GM12878 (cell line): ENCODE data around the gene XPC. TPM values are rescaled to one million over a fixed set of nuclear protein-coding genes. Genes with fewer than 3 reads are reported as not detected.
A peak's percentile ranks its signal among the peaks of the same experiment; 100 is the strongest.

Source experiments
- BACH1 ChIP-seq: fragments of 450-650 bp; IDR thresholded peaks from 2 replicates; pipeline ENCODE4 v1.6.1; 2017; ENCODE audit warnings: mild to moderate bottlenecking, borderline replicate concordance
- CREB1 ChIP-seq: IDR thresholded peaks from 2 replicates; pipeline ENCODE4 v1.6.1; 2012; ENCODE audit warnings: low read depth, mild to moderate bottlenecking, inconsistent platforms
- EP300 ChIP-seq, 2 experiments: fragments of 150-350 bp in 1 of 2; IDR thresholded peaks; 2 replicates each; pipeline ENCODE4 v1.6.1; 2011 to 2012; ENCODE audit warnings: low read depth in 2 of 2, low read length in 2 of 2, borderline replicate concordance in 1 of 2, improper control_type of control experiment in 1 of 2, inconsistent platforms in 1 of 2; ENCODE audit not compliant: control insufficient read depth in 1 of 2
- ETV6 ChIP-seq, 2 experiments: fragments of 450-650 bp in 1 of 2; IDR thresholded peaks in 1 of 2; conservative IDR thresholded peaks in 1 of 2; 2 replicates each; pipeline ENCODE4 v1.6.1; 2014; ENCODE audit warnings: antibody characterized with exemption in 1 of 2, borderline replicate concordance in 1 of 2, low read depth in 1 of 2, mild to moderate bottlenecking in 1 of 2, moderate library complexity in 1 of 2
- GATAD2B ChIP-seq: fragments of 450-650 bp; conservative IDR thresholded peaks from 2 replicates; pipeline ENCODE4 v1.6.1; 2017; ENCODE audit warnings: low read depth, mild to moderate bottlenecking, moderate library complexity
- IKZF1 ChIP-seq: fragments of 450-650 bp; conservative IDR thresholded peaks from 2 replicates; pipeline ENCODE4 v1.6.1; 2017; ENCODE audit warnings: antibody characterized with exemption, mild to moderate bottlenecking
- JUND ChIP-seq: IDR thresholded peaks from 2 replicates; pipeline ENCODE4 v1.6.1; 2012; ENCODE audit warnings: low read depth, mild to moderate bottlenecking, low read length, improper control_type of control experiment, moderate library complexity
- KAT2A ChIP-seq: conservative IDR thresholded peaks from 2 replicates; pipeline ENCODE4 v1.6.1; 2011; ENCODE audit warnings: low read depth, low read length; ENCODE audit not compliant: control insufficient read depth
- MEF2B ChIP-seq: fragments of 450-650 bp; IDR thresholded peaks from 2 replicates; pipeline ENCODE4 v1.6.1; 2018; ENCODE audit warnings: mild to moderate bottlenecking, moderate library complexity; ENCODE audit not compliant: partially characterized antibody, poor library complexity, severe bottlenecking
- NFIC ChIP-seq: IDR thresholded peaks from 2 replicates; pipeline ENCODE4 v1.6.1; 2012; ENCODE audit warnings: low read depth, mild to moderate bottlenecking, inconsistent platforms, low read length, moderate library complexity
- PAX5 ChIP-seq: IDR thresholded peaks from 2 replicates; pipeline ENCODE4 v1.6.1; 2011; ENCODE audit warnings: low read depth, low read length, borderline replicate concordance
- POLR2AphosphoS2 ChIP-seq: IDR thresholded peaks from 2 replicates; pipeline ENCODE4 v1.6.1; 2011; ENCODE audit warnings: low read depth, mild to moderate bottlenecking, low read length, improper control_type of control experiment, moderate library complexity
- RAD51 ChIP-seq: fragments of 450-650 bp; IDR thresholded peaks from 2 replicates; pipeline ENCODE4 v1.6.1; 2016; ENCODE audit warnings: moderate library complexity, mild to moderate bottlenecking, inconsistent platforms
- SP1 ChIP-seq: IDR thresholded peaks from one replicate; pipeline ENCODE4 v1.6.1; 2011; ENCODE audit warnings: low read depth, low read length
- SPI1 ChIP-seq: IDR thresholded peaks from 2 replicates; pipeline ENCODE4 v1.6.1; 2011; ENCODE audit warnings: low read depth, mild to moderate bottlenecking, low read length, moderate library complexity, borderline replicate concordance; ENCODE audit not compliant: insufficient read depth
- TAF1 ChIP-seq: IDR thresholded peaks from 2 replicates; pipeline ENCODE4 v1.6.1; 2011; ENCODE audit warnings: mild to moderate bottlenecking, low read depth, low read length, borderline replicate concordance
- polyA plus RNA-seq, 11 experiments: library from polyadenylated mRNA; depleted of rRNA in 4 of 11; unstranded in 6 of 11; stranded (reverse) in 5 of 11; fragments of >200 nt; fragmentation: Nextera tagmentation in 4 of 11; fragmentation: Illumina TruSeq in 1 of 11; extraction: Ambion mirVana in 4 of 11; extraction: Trizol in 1 of 11; gene quantifications; 1 replicate in 1 of 11; 2 replicates in 10 of 11; pipeline versions ENCODE4 v1.2.1 to v1.2.3, GENCODE V29; 2011 to 2016; ENCODE audit warnings: inconsistent platforms in 2 of 11, missing spikeins in 2 of 11, low read depth in 1 of 11
- total RNA-seq, 4 experiments: library from RNA; depleted of rRNA in 3 of 4; stranded (reverse); fragments of >200 nt in 3 of 4; fragmentation: Illumina TruSeq in 1 of 4; extraction: Trizol in 1 of 4; gene quantifications; 2 replicates each; pipeline versions ENCODE4 v1.2.1 to v1.2.3, GENCODE V29; 2013 to 2021
- TF ChIP-seq, protein P1 (sequence below): IDR thresholded peaks from 2 replicates; pipeline ENCODE4 v1.6.1; 2012; ENCODE audit warnings: mild to moderate bottlenecking, low read depth, low read length
- TF ChIP-seq, protein P2 (sequence below): fragments of 450-650 bp; IDR thresholded peaks from 2 replicates; pipeline ENCODE4 v1.6.1; 2018; ENCODE audit warnings: mild to moderate bottlenecking, low read depth, moderate library complexity; ENCODE audit not compliant: partially characterized antibody
- TF ChIP-seq, protein P3 (sequence below): fragments of 450-650 bp; conservative IDR thresholded peaks from 2 replicates; pipeline ENCODE4 v1.6.1; 2017; ENCODE audit warnings: mild to moderate bottlenecking, moderate library complexity

The XPC gene
- total and polyA plus RNA-seq, 10 of the 15 experiments (the other 5 are each of a cell fraction or from before 2014, with no cell fraction given) = 4.0 to 48.3 (median 29.8) TPM

DNA sequence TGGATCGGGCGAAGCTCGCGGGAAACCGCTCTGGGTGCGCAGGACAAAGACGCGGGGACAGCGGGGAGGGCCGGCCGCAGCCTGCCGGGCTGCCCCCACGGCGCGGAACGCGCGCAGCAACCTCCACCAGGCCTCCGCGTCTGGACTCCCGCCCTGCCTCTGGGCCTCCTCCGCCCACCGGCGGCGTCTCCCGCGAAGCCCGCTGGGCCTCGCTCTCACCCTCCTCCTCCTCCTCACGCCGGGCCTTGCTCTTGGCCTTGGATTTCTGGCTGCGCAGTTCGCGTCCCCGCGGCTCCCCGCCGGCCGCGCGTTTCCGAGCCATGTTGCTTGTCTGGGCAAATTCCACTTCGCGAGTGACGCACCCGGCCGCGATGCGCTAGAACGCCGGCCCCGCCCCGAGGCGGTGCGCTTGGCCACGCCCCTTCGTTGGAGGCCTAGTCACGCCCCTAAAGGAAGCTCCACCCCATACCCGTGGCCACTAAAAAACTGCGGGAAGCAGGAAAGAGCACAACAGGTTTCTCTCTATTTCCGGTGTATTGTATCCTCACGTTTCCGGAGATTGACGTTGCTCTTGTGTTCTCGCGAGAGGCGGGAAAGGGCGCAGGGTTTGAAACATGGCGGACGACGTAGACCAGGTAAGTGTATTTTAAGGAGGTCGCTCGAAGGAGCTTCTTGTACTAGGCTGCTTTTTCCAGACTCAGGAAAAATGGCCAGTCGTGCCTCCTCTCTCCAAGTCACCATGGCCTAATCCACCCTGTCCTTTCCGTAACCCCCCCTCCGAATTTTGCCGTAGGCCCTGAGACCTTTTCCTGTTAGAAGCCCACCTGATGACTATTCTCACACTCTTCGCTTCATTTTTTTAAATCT, at the start of gene XPC, which contains the start of gene LSM3 (continued):
- TF ChIP-seq, protein P1, sequence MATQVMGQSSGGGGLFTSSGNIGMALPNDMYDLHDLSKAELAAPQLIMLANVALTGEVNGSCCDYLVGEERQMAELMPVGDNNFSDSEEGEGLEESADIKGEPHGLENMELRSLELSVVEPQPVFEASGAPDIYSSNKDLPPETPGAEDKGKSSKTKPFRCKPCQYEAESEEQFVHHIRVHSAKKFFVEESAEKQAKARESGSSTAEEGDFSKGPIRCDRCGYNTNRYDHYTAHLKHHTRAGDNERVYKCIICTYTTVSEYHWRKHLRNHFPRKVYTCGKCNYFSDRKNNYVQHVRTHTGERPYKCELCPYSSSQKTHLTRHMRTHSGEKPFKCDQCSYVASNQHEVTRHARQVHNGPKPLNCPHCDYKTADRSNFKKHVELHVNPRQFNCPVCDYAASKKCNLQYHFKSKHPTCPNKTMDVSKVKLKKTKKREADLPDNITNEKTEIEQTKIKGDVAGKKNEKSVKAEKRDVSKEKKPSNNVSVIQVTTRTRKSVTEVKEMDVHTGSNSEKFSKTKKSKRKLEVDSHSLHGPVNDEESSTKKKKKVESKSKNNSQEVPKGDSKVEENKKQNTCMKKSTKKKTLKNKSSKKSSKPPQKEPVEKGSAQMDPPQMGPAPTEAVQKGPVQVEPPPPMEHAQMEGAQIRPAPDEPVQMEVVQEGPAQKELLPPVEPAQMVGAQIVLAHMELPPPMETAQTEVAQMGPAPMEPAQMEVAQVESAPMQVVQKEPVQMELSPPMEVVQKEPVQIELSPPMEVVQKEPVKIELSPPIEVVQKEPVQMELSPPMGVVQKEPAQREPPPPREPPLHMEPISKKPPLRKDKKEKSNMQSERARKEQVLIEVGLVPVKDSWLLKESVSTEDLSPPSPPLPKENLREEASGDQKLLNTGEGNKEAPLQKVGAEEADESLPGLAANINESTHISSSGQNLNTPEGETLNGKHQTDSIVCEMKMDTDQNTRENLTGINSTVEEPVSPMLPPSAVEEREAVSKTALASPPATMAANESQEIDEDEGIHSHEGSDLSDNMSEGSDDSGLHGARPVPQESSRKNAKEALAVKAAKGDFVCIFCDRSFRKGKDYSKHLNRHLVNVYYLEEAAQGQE = 0 out of 2 replicates have a peak, but pooled peaks have one; percentile 6
- TF ChIP-seq, protein P2, sequence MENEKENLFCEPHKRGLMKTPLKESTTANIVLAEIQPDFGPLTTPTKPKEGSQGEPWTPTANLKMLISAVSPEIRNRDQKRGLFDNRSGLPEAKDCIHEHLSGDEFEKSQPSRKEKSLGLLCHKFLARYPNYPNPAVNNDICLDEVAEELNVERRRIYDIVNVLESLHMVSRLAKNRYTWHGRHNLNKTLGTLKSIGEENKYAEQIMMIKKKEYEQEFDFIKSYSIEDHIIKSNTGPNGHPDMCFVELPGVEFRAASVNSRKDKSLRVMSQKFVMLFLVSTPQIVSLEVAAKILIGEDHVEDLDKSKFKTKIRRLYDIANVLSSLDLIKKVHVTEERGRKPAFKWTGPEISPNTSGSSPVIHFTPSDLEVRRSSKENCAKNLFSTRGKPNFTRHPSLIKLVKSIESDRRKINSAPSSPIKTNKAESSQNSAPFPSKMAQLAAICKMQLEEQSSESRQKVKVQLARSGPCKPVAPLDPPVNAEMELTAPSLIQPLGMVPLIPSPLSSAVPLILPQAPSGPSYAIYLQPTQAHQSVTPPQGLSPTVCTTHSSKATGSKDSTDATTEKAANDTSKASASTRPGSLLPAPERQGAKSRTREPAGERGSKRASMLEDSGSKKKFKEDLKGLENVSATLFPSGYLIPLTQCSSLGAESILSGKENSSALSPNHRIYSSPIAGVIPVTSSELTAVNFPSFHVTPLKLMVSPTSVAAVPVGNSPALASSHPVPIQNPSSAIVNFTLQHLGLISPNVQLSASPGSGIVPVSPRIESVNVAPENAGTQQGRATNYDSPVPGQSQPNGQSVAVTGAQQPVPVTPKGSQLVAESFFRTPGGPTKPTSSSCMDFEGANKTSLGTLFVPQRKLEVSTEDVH = peak; percentile 79
- TF ChIP-seq MEF2B (peak; percentile 2), SPI1 (no peak), POLR2AphosphoS2 (peak; percentile 74; the same call in 1 of the 2 replicates), KAT2A (no peak), EP300 (IDR thresholded peaks at IDR 0.05; ENCODE audit: borderline replicate concordance in 1 of 2, control insufficient read depth in 1 of 2, low read depth in 2 of 2, low read length in 2 of 2) (no peak), GATAD2B (peak; percentile 94; the same call in 1 of the 2 replicates), TAF1 (peak; percentile 84), ETV6 (conservative IDR thresholded peaks at IDR 0.05 in 1 of 2, IDR thresholded peaks at IDR 0.05 in 1 of 2; ENCODE audit: borderline replicate concordance in 1 of 2, low read depth in 1 of 2) (peak; percentile 36 to 99; a peak in 2 of 4 replicates), RAD51 (peak; percentile 31; the same call in 1 of the 2 replicates), JUND (no peak), IKZF1 (peak; percentile 83), CREB1 (peak; percentile 93), SP1 (no peak), NFIC (peak; percentile 43; the same call in 1 of the 2 replicates), BACH1 (peak; percentile 93), PAX5 (no peak)
- TF ChIP-seq, protein P3, sequence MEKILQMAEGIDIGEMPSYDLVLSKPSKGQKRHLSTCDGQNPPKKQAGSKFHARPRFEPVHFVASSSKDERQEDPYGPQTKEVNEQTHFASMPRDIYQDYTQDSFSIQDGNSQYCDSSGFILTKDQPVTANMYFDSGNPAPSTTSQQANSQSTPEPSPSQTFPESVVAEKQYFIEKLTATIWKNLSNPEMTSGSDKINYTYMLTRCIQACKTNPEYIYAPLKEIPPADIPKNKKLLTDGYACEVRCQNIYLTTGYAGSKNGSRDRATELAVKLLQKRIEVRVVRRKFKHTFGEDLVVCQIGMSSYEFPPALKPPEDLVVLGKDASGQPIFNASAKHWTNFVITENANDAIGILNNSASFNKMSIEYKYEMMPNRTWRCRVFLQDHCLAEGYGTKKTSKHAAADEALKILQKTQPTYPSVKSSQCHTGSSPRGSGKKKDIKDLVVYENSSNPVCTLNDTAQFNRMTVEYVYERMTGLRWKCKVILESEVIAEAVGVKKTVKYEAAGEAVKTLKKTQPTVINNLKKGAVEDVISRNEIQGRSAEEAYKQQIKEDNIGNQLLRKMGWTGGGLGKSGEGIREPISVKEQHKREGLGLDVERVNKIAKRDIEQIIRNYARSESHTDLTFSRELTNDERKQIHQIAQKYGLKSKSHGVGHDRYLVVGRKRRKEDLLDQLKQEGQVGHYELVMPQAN = peak; percentile 83
